ENCODE results near the gene PF4V1. TPM values are rescaled to one million over a fixed set of nuclear protein-coding genes. Genes with fewer than 3 reads are reported as not detected.

Gene PF4V1
- polyA plus RNA-seq, 3 donors: 0.99 to 3.3 TPM; not detected in 1

GRCh38 chr4:73875401-73875800 is 22.3 kb downstream of the PF4V1 start:
- intact Hi-C loops (cut with micrococcal nuclease): no loop called here
- H4K20me1 ChIP-seq (ENCODE audit: insufficient read depth, low read length): no peaks in the 10 kb centered on the region
- Mint-ChIP-seq H3K36me3 (peaks cover 0 to under 1% of the 10 kb centered on the region in 2 donors), H3K27ac (peak overlapping the region in 3 of 7 donors; percentile 90 to 96 (median 95)), H3K4me3 (no peak overlapping the region), H3K4me1 (peaks cover 40% of the 10 kb centered on the region), H3K9me3 (peaks cover 6 to 16% (median 9%) of the 10 kb centered on the region in 7 donors), H3K27me3 (ENCODE audit: low read depth in 3 of 3) (peaks cover 0 to 2% (median 2%) of the 10 kb centered on the region in 3 donors)
- no peak overlapping the region for H3K4me3 ChIP-seq (replicated peaks in 1 of 3; ENCODE audit: low read depth in 2 of 3, low read length in 3 of 3)
- H3K27me3 ChIP-seq (ENCODE audit: control insufficient read depth in 2 of 2, insufficient read depth in 2 of 2, low read length in 2 of 2): no peaks in the 10 kb centered on the region
- no peak overlapping the region for H3K9ac ChIP-seq (ENCODE audit: insufficient read depth, low read length, poor library complexity, severe bottlenecking)
- H3K4me2 ChIP-seq (replicated peaks; ENCODE audit: extremely low read depth, low read length, poor library complexity, severe bottlenecking): no peak overlapping the region
- H3K9me3 ChIP-seq (replicated peaks in 1 of 2; ENCODE audit: control insufficient read depth in 1 of 2, insufficient read depth in 1 of 2, low read length in 2 of 2): no peaks in the 10 kb centered on the region
- no CpG with 5 or more reads among the region's 1 CpG for WGBS (ENCODE audit: insufficient coverage)
- H3K79me2 ChIP-seq (ENCODE audit: insufficient read depth, low read length): no peaks in the 10 kb centered on the region
- no peak for DNase-seq
- no peaks in the 10 kb centered on the region for H3K36me3 ChIP-seq (replicated peaks in 1 of 2; ENCODE audit: control insufficient read depth in 1 of 2, insufficient read depth in 2 of 2, low read length in 2 of 2)
- no peak overlapping the region for H2AFZ ChIP-seq (ENCODE audit: insufficient read depth, low read depth, low read length, poor library complexity, severe bottlenecking)
- peaks cover 42 to 50% of the 10 kb centered on the region in 2 donors for H3K4me1 ChIP-seq (ENCODE audit: control insufficient read depth in 1 of 2, insufficient read depth in 2 of 2, low read length in 2 of 2)
- peak overlapping the region in 1 of 2 donors; percentile 92 for H3K27ac ChIP-seq (ENCODE audit: low read depth in 1 of 2, low read length in 2 of 2)
- no peak for TF ChIP-seq CTCF (IDR thresholded peaks at IDR 0.05)

GRCh38 chr4:73883306-73883705 is 30.2 kb downstream of the PF4V1 start:
- no peak overlapping the region for H2AFZ ChIP-seq (ENCODE audit: insufficient read depth, low read depth, low read length, poor library complexity, severe bottlenecking)
- H3K4me3 ChIP-seq (replicated peaks in 1 of 3; ENCODE audit: low read depth in 2 of 3, low read length in 3 of 3): no peak overlapping the region
- H3K4me2 ChIP-seq (replicated peaks; ENCODE audit: extremely low read depth, low read length, poor library complexity, severe bottlenecking): no peak overlapping the region
- H3K27me3 ChIP-seq (ENCODE audit: control insufficient read depth in 2 of 2, insufficient read depth in 2 of 2, low read length in 2 of 2): no peaks in the 10 kb centered on the region
- no peaks in the 10 kb centered on the region for H3K79me2 ChIP-seq (ENCODE audit: insufficient read depth, low read length)
- TF ChIP-seq CTCF (IDR thresholded peaks at IDR 0.05): no peak
- no CpG with 5 or more reads among the region's 1 CpG for WGBS (ENCODE audit: insufficient coverage)
- no peaks in the 10 kb centered on the region for H4K20me1 ChIP-seq (ENCODE audit: insufficient read depth, low read length)
- intact Hi-C loops (cut with micrococcal nuclease): no loop called here
- no peak overlapping the region for H3K27ac ChIP-seq (ENCODE audit: low read depth in 1 of 2, low read length in 2 of 2)
- Mint-ChIP-seq H3K27ac (peak overlapping the region in 2 of 7 donors; percentile 22 to 64), H3K9me3 (peaks cover 0 to 1% (median 0%) of the 10 kb centered on the region in 7 donors), H3K4me1 (peaks cover 10% of the 10 kb centered on the region), H3K27me3 (ENCODE audit: low read depth in 3 of 3) (peaks cover 0 to 2% (median 0%) of the 10 kb centered on the region in 3 donors), H3K4me3 (no peak overlapping the region), H3K36me3 (peaks cover 0 to 4% of the 10 kb centered on the region in 2 donors)
- no peaks in the 10 kb centered on the region for H3K36me3 ChIP-seq (replicated peaks in 1 of 2; ENCODE audit: control insufficient read depth in 1 of 2, insufficient read depth in 2 of 2, low read length in 2 of 2)
- H3K9me3 ChIP-seq (replicated peaks in 1 of 2; ENCODE audit: control insufficient read depth in 1 of 2, insufficient read depth in 1 of 2, low read length in 2 of 2): no peaks in the 10 kb centered on the region
- DNase-seq: peak in 1 of 3 donors; percentile 44
- H3K9ac ChIP-seq (ENCODE audit: insufficient read depth, low read length, poor library complexity, severe bottlenecking): no peak overlapping the region
- no peaks in the 10 kb centered on the region for H3K4me1 ChIP-seq (ENCODE audit: control insufficient read depth in 1 of 2, insufficient read depth in 2 of 2, low read length in 2 of 2)
